B cell (primary cell): ENCODE measurements around the gene COL4A6. TPM values are rescaled to one million over a fixed set of nuclear protein-coding genes. Genes with fewer than 3 reads are reported as not detected.

Source experiments
- ATAC-seq: fragments of 200-7000 bp; cut with Tn5 transposase; one replicate; pipeline ENCODE4 v1.10.0; 2021; ENCODE audit warnings: low read depth, mild to moderate bottlenecking, moderate number of reproducible peaks, moderate library complexity
- CTCF ChIA-PET: fragments of 350-600 bp; sonication (Branson Sonifier 250); formaldehyde crosslinking; loops from one replicate; lab custom pipeline; 2021; ENCODE audit warnings: antibody characterized with exemption, inconsistent platforms; lab: Charles Lee
- POLR2A ChIA-PET: fragments of 350-600 bp; sonication (Branson Sonifier 250); formaldehyde crosslinking; loops from one replicate; lab custom pipeline; 2021; ENCODE audit warnings: antibody characterized with exemption; lab: Charles Lee
- DNase-seq: peaks from one replicate; pipeline ENCODE4 v3.0.0; 2013
- H2AFZ ChIP-seq: 2 replicates; pipeline ENCODE4 v1.6.1; 2012; ENCODE audit warnings: mild to moderate bottlenecking, low read depth, low read length; ENCODE audit not compliant: insufficient read depth, poor library complexity, severe bottlenecking
- H3K27ac ChIP-seq, 2 donors: 1 replicate in 1 of 2; 2 replicates in 1 of 2; pipeline ENCODE4 v1.5.1; 2012 to 2013; ENCODE audit warnings: low read length in 2 of 2, mild to moderate bottlenecking in 2 of 2, moderate library complexity in 1 of 2
- H3K27me3 ChIP-seq, 4 experiments: fragments of 200-600 bp in 1 of 4; sonication (generic) in 1 of 4; replicated peaks in 1 of 4; 1 replicate in 2 of 4; 2 replicates in 2 of 4; pipeline versions ENCODE4 v1.6.1 to v1.7.0; 2013 to 2016; ENCODE audit warnings: low read length in 3 of 4, mild to moderate bottlenecking in 2 of 4, mixed read lengths in 1 of 4, moderate library complexity in 1 of 4; ENCODE audit not compliant: insufficient read depth in 4 of 4, control insufficient read depth in 3 of 4; ENCODE audit errors: control extremely low read depth in 1 of 4
- H3K36me3 ChIP-seq, 2 experiments: replicated peaks in 1 of 2; 1 replicate in 1 of 2; 2 replicates in 1 of 2; pipeline versions ENCODE4 v1.6.1 to v1.7.1; 2013; ENCODE audit warnings: low read length in 1 of 2; ENCODE audit not compliant: insufficient read depth in 2 of 2, control insufficient read depth in 1 of 2; ENCODE audit errors: control extremely low read depth in 1 of 2, extremely low read depth in 1 of 2
- H3K4me1 ChIP-seq, 2 donors: fragments of 200-600 bp in 1 of 2; sonication (generic) in 1 of 2; 1 replicate in 1 of 2; 2 replicates in 1 of 2; pipeline versions ENCODE4 v1.5.1 to v1.6.1; 2013 to 2017; ENCODE audit warnings: low read length in 2 of 2; ENCODE audit not compliant: control insufficient read depth in 2 of 2, insufficient read depth in 2 of 2
- H3K4me2 ChIP-seq: replicated peaks from 2 replicates; pipeline ENCODE3; 2012; ENCODE audit warnings: mild to moderate bottlenecking, low read depth, low read length; ENCODE audit not compliant: poor library complexity, severe bottlenecking
- H3K4me3 ChIP-seq, 5 experiments: fragments of 200-600 bp in 1 of 5; sonication (generic) in 1 of 5; 1 replicate in 3 of 5; 2 replicates in 2 of 5; pipeline versions ENCODE4 v1.5.1 to v1.7.0; 2011 to 2016; ENCODE audit warnings: low read length in 4 of 5, mild to moderate bottlenecking in 4 of 5, low read depth in 2 of 5, control low read depth in 1 of 5, moderate library complexity in 1 of 5; ENCODE audit not compliant: insufficient read depth in 1 of 5; ENCODE audit errors: control extremely low read depth in 1 of 5, extremely low read depth in 1 of 5
- H3K79me2 ChIP-seq: fragments of 200-600 bp; sonication (generic); one replicate; pipeline ENCODE4 v1.6.0; 2016; ENCODE audit warnings: low read length; ENCODE audit not compliant: control insufficient read depth, insufficient read depth
- H3K9ac ChIP-seq: fragments of 200-600 bp; sonication (generic); 2 replicates; pipeline ENCODE4 v1.6.1; 2017; ENCODE audit warnings: mild to moderate bottlenecking, low read length, moderate library complexity
- H3K9me3 ChIP-seq, 3 donors: one replicate each; pipeline versions ENCODE4 v1.6.1 to v1.7.1; 2013; ENCODE audit warnings: low read length in 2 of 3; ENCODE audit not compliant: control insufficient read depth in 2 of 3, insufficient read depth in 1 of 3; ENCODE audit errors: control extremely low read depth in 1 of 3
- H4K20me1 ChIP-seq: 2 replicates; pipeline ENCODE4 v1.6.0; 2012; ENCODE audit warnings: mild to moderate bottlenecking, low read length; ENCODE audit not compliant: insufficient read depth, control insufficient read depth, poor library complexity, severe bottlenecking
- H3K27ac Mint-ChIP-seq: one replicate; pipeline ENCODE4 v1.8.0; 2021; ENCODE audit warnings: mixed read lengths
- H3K27me3 Mint-ChIP-seq: one replicate; pipeline ENCODE4 v1.8.0; 2021; ENCODE audit warnings: mixed read lengths
- H3K4me1 Mint-ChIP-seq: one replicate; pipeline ENCODE4 v1.8.0; 2021; ENCODE audit warnings: mixed read lengths
- H3K4me3 Mint-ChIP-seq: one replicate; pipeline ENCODE4 v1.8.0; 2021; ENCODE audit warnings: mixed read lengths
- H3K9me3 Mint-ChIP-seq: one replicate; pipeline ENCODE4 v1.8.0; 2022; ENCODE audit warnings: mixed read lengths; ENCODE audit not compliant: insufficient read depth
- CTCF ChIP-seq: fragments of 200-600 bp; IDR thresholded peaks from one replicate; pipeline ENCODE4 v1.8.0; 2022; ENCODE audit warnings: antibody characterized with exemption, mild to moderate bottlenecking
- EZH2 ChIP-seq: IDR thresholded peaks from 2 replicates; pipeline ENCODE4 v1.6.1; 2012; ENCODE audit warnings: borderline replicate concordance, low read depth, mild to moderate bottlenecking, moderate library complexity, low read length; ENCODE audit not compliant: insufficient read depth, poor library complexity, severe bottlenecking
- WGBS: methylation state at CpG from one replicate; pipeline ENCODE4 v1.1.5; 2013; ENCODE audit warnings: missing lambda C conversion rate; ENCODE audit not compliant: insufficient coverage; 5-methylcytosine and 5-hydroxymethylcytosine counted together
- intact Hi-C: fragments of 100-400 bp; cut with micrococcal nuclease; formaldehyde crosslinking; loops from one replicate; pipeline ENCODE4 v1.10.0; 2022
- polyA plus RNA-seq: library from polyadenylated mRNA; depleted of rRNA; stranded (reverse); fragments of >200 nt; gene quantifications from 2 replicates; pipeline ENCODE4 v1.2.3, GENCODE V29; 2012
- total RNA-seq, 2 donors: library from RNA; stranded (reverse); fragments of 120-200 nt in 1 of 2; gene quantifications; 1 replicate in 1 of 2; 2 replicates in 1 of 2; pipeline versions ENCODE4 v1.2.3 to v1.2.4, GENCODE V29; 2013 to 2022

The COL4A6 gene
- total and polyA plus RNA-seq, 2 donors (not counting 1 experiment from before 2014, with no cell fraction given) = not detected

GRCh38 chrX:108216919-108217571 lies 221.2 kb downstream of the COL4A6 start:
- ATAC-seq (no peak), DNase-seq (no peak)
- no peaks in the 10 kb centered on the region for H3K9me3 Mint-ChIP-seq
- no peak overlapping the region for H3K27ac Mint-ChIP-seq
- Histone ChIP-seq H3K4me1 (no peaks in the 10 kb centered on the region), H4K20me1 (no peaks in the 10 kb centered on the region), H3K27me3 (no peaks in the 10 kb centered on the region), H3K27ac (no peak overlapping the region), H2AFZ (no peak overlapping the region), H3K9me3 (no peaks in the 10 kb centered on the region), H3K36me3 (no peaks in the 10 kb centered on the region), H3K4me2 (no peak overlapping the region), H3K4me3 (no peak overlapping the region), H3K9ac (no peak overlapping the region), H3K79me2 (no peaks in the 10 kb centered on the region)
- WGBS = no CpG with 5 or more reads among the region's 3 CpGs
- TF ChIP-seq EZH2 (no peak), CTCF (no peak)
- intact Hi-C loops = no loop called here
- H3K4me1 Mint-ChIP-seq = no peaks in the 10 kb centered on the region
- no peak overlapping the region for H3K4me3 Mint-ChIP-seq
- ChIA-PET POLR2A (no interaction called here), CTCF (interaction anchor here (2.2 kb wide), 1 partner anchor 8 kb away, joined by 11 read pairs; no protein-coding TSS in a partner anchor)
- H3K27me3 Mint-ChIP-seq = no peaks in the 10 kb centered on the region

- H3K27ac Mint-ChIP-seq = no peak overlapping the region
- ChIA-PET CTCF (interaction anchor here (2.2 kb wide), 1 partner anchor 8 kb away, joined by 11 read pairs; no protein-coding TSS in a partner anchor), POLR2A (no interaction called here)
- no peak for DNase-seq
- no peak overlapping the region for H2AFZ ChIP-seq
- WGBS = no CpG with 5 or more reads among the region's 1 CpG
- no peaks in the 10 kb centered on the region for H3K36me3 ChIP-seq
- no peaks in the 10 kb centered on the region for H3K9me3 ChIP-seq
- H3K9me3 Mint-ChIP-seq = no peaks in the 10 kb centered on the region
- H4K20me1 ChIP-seq = no peaks in the 10 kb centered on the region
- no peak overlapping the region for H3K4me3 Mint-ChIP-seq
- TF ChIP-seq EZH2 (no peak), CTCF (no peak)
- no peak overlapping the region for H3K9ac ChIP-seq
- no peak overlapping the region for H3K4me2 ChIP-seq
- no peaks in the 10 kb centered on the region for H3K4me1 Mint-ChIP-seq
- no peaks in the 10 kb centered on the region for H3K79me2 ChIP-seq
- ATAC-seq = no peak
- no peaks in the 10 kb centered on the region for H3K27me3 Mint-ChIP-seq
- no peaks in the 10 kb centered on the region for H3K27me3 ChIP-seq
- no peaks in the 10 kb centered on the region for H3K4me1 ChIP-seq
- H3K27ac ChIP-seq = no peak overlapping the region
- intact Hi-C loops = no loop called here
- no peak overlapping the region for H3K4me3 ChIP-seq
Measured at GRCh38 chrX:108216405-108216804, 221.8 kb downstream of the COL4A6 start.
